ENCODE data around the gene ABLIM3.

ABLIM3 gene

DNA sequence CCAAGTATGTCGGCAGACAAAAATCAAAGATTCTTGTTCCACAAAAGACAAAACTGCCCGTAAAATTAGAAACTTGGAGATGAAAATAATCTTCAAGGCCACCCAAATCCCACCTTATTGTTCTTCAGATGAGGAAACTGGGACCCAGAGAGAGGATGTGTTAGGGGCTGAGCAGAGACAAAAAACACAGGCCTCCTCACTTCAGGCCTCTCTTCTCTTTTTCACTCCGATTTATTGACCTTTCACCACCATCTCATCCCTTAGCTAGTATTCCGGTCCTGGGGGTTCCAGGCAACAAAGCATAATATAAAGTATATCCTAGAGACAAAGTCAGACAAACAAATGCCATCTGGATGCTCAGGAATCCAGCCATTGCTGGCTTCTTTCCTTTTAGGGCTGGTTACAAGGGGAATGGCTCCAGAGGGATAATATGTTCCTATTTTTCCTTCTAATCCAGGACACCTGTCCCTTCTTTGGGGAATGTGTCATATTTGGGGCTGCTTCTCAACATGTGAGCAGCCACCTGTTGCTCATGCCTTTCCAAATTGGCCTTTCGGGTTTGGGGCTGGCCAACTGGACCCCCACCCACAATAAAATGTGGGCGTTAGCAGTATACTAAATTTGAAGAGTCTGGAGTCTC is 88.1 kb downstream of the ABLIM3 start:
- Histone ChIP-seq H3K27me3 (ENCODE audit: low read depth) (peaks cover 15% of the 10 kb centered on the region), H3K4me1 (no peaks in the 10 kb centered on the region), H3K4me3 (no peak overlapping the region), H3K9me3 (no peaks in the 10 kb centered on the region), H3K36me3 (replicated peaks) (no peaks in the 10 kb centered on the region)
- DNase-seq (ENCODE audit: low spot score in 2 of 2), result no peak
- in situ Hi-C loops (cut with MboI; ENCODE audit: low sequenced_read_pairs), result no loop called here

DNA sequence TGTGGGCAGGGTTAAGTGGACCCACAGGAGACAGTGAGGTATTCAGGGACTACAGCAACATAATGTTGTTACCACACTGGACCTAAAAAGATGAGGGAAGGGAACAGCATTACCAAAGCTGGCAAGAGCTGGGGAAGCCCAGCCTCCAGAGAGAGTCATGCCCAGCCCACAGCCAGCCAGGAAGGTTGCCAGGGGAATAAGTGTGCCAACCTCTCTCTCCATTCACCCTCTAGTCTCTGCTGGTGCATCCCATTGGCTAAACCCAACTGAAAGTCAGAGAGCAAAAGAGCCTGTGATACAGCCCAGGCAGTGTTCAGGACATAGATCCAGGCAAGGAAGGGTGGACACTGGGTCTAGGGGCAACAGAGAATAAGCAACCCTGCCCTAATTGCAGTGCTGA is 94.5 kb downstream of the ABLIM3 start:
- in situ Hi-C loops (cut with MboI; ENCODE audit: low sequenced_read_pairs), result no loop called here
- no peak for DNase-seq (ENCODE audit: low spot score in 2 of 2)
- Histone ChIP-seq H3K4me3 (no peak overlapping the region), H3K9me3 (no peaks in the 10 kb centered on the region), H3K27me3 (ENCODE audit: low read depth) (peaks cover 27% of the 10 kb centered on the region), H3K4me1 (no peaks in the 10 kb centered on the region), H3K36me3 (replicated peaks) (no peaks in the 10 kb centered on the region)

DNA sequence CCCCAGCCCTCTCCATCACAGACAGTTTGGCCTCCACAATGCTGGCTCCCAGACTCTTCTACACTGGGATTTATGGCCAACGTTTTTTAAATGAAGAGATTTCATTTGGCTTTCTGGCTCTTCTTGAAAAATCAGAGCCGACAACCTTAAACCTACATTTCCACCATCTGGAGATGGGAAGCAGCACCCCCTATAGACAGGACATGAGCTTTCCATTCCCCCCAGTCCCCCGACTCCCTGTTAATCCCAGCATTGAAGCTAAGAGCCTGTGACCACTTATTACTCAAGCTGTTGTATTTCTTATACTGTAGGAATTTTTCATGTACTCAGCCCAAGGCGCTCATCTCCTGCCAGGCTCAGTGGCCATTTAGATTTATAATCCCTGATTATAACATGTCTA is 96.4 kb downstream of the ABLIM3 start:
- no peaks in the 10 kb centered on the region for H3K4me1 ChIP-seq
- in situ Hi-C loops (cut with MboI; ENCODE audit: low sequenced_read_pairs), result no loop called here
- no peaks in the 10 kb centered on the region for H3K9me3 ChIP-seq
- peaks cover 27% of the 10 kb centered on the region for H3K27me3 ChIP-seq (ENCODE audit: low read depth)
- no peak for DNase-seq (ENCODE audit: low spot score in 2 of 2)
- H3K36me3 ChIP-seq (replicated peaks), result no peaks in the 10 kb centered on the region
- H3K4me3 ChIP-seq, result no peak overlapping the region

DNA sequence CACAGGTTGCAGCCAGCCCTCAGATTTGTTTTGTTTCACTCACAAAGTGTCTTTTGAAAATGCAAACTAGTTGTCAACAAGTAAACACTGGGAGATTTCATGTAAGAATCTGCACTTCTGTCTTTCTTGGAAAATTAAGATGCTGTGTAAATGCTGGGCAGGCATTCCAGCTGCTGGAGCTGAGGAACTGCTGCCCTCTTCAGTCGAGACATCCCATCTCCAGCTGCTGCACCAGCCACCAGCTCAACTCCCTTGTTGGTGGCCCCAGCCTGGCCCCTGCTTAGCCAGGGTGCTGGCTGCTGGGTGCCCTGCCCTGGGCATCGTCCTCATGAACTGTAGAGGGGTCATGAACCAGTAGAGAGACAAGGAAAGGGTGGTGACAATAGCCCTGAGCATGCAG is 97.2 kb downstream of the ABLIM3 start:
- Histone ChIP-seq H3K27me3 (ENCODE audit: low read depth) (peaks cover 23% of the 10 kb centered on the region), H3K4me1 (no peaks in the 10 kb centered on the region), H3K4me3 (no peak overlapping the region), H3K9me3 (no peaks in the 10 kb centered on the region), H3K36me3 (replicated peaks) (no peaks in the 10 kb centered on the region)
- DNase-seq (ENCODE audit: low spot score in 2 of 2), result no peak
- in situ Hi-C loops (cut with MboI; ENCODE audit: low sequenced_read_pairs), result no loop called here

DNA sequence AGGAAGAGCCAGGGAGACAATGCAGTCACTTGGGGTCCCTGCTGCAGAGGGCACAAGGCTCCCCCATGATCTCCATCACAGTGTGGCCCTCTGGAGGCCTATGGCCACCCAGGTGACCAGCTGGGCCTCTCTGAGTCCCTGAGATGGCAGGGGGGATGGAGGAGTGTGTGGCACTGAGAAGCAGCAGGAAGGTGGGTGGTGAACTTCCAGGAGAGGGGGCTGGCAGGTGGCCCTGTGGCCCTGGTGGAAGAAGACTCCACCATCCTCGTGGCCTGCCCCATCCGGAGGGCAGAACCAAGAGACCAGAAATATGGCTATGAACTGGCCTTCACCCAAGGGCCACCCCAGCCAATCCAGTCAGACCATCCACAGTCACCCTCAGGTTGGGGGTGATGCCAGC is 98.6 kb downstream of the ABLIM3 start:
- in situ Hi-C loops (cut with MboI; ENCODE audit: low sequenced_read_pairs), result no loop called here
- DNase-seq (ENCODE audit: low spot score in 2 of 2), result no peak
- peaks cover 21% of the 10 kb centered on the region for H3K27me3 ChIP-seq (ENCODE audit: low read depth)

DNA sequence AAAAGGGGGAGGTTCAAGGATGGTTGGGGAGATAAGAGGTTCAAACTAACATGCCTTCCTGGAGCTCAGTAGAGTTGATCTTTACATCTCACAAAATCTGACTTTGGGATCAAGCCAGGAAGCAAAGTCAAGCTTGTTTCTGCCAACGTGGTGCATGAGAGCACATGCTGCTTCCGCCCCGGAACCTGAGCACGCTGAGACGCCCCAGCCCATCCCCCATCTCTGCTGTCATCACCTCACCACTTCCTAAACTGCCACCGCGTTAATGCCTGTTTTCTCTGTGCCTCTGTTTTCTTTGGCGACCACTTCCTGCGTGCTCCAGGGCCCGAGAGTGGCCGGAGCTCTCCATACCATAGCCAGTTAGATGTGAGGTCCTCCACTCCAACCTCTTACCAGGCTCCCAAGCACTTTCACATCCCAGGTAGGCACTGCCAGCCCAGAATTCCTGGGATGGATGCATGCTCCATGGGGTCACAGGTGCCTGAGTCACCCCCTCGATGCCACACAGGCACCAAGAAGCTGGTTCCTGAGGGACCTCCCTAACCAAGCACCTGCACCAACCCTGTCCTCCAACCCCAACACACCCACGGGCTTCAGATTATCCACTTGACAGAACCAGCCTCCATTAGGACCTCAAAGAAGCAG is 99.2 kb downstream of the ABLIM3 start:
- no peaks in the 10 kb centered on the region for H3K4me1 ChIP-seq
- no peaks in the 10 kb centered on the region for H3K36me3 ChIP-seq (replicated peaks)
- no peak for DNase-seq (ENCODE audit: low spot score in 2 of 2)
- H3K4me3 ChIP-seq, result no peak overlapping the region
- in situ Hi-C loops (cut with MboI; ENCODE audit: low sequenced_read_pairs), result no loop called here
- no peaks in the 10 kb centered on the region for H3K9me3 ChIP-seq
- H3K27me3 ChIP-seq (ENCODE audit: low read depth), result peaks cover 21% of the 10 kb centered on the region

More for the DNA sequence above, 98.6 kb downstream of the ABLIM3 start:
- Histone ChIP-seq H3K4me1 (no peaks in the 10 kb centered on the region), H3K36me3 (replicated peaks) (no peaks in the 10 kb centered on the region), H3K4me3 (no peak overlapping the region), H3K9me3 (no peaks in the 10 kb centered on the region)

DNA sequence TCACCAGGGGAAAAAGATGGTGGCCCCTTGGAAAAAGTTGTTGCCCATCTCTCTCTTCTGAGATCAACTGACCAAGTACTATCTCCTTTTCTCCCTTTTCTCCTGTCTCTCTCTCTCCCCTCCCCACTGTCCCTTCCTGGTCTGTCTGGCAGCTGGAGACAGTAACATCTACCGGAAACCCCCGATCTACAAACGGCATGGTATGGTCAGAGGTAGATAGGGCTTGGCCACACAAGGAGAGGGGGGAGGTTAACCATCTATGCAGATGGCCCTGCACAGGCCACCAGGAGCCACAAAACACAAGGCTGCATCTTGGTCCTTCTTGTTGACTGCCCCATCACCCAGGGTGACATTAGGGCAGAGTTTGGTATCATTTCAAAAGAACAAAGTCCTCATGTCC is 101.0 kb downstream of the ABLIM3 start:
- Histone ChIP-seq H3K9me3 (no peaks in the 10 kb centered on the region), H3K27me3 (ENCODE audit: low read depth) (peaks cover 16% of the 10 kb centered on the region), H3K4me3 (no peak overlapping the region), H3K36me3 (replicated peaks) (no peaks in the 10 kb centered on the region), H3K4me1 (no peaks in the 10 kb centered on the region)
- no peak for DNase-seq (ENCODE audit: low spot score in 2 of 2)
- in situ Hi-C loops (cut with MboI; ENCODE audit: low sequenced_read_pairs), result no loop called here

DNA sequence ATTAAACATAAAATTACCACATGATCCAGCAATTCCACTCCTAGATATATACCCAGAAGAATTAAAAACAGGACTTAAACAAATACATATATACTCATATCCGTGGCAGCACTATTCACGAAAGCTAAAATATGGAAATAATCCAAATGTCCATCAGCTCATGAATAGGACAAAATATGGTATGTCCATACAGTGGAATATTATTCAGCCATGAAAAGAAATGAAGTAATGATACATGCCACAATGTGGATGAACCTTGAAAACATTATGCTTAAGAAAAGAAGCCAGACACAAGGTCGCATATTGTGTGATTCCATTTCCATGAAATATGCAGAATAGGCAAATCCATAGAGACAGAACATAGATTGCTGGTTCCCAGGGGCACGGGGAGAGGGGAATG is 105.6 kb downstream of the ABLIM3 start:
- no peak for DNase-seq (ENCODE audit: low spot score in 2 of 2)
- no peak overlapping the region for H3K4me3 ChIP-seq
- no peaks in the 10 kb centered on the region for H3K9me3 ChIP-seq
- H3K36me3 ChIP-seq (replicated peaks), result no peaks in the 10 kb centered on the region
- no peaks in the 10 kb centered on the region for H3K4me1 ChIP-seq
- H3K27me3 ChIP-seq (ENCODE audit: low read depth), result 0 out of 2 replicates have a peak, but pooled peaks cover 2% of the 10 kb centered on the region
- in situ Hi-C loops (cut with MboI; ENCODE audit: low sequenced_read_pairs), result no loop called here

DNA sequence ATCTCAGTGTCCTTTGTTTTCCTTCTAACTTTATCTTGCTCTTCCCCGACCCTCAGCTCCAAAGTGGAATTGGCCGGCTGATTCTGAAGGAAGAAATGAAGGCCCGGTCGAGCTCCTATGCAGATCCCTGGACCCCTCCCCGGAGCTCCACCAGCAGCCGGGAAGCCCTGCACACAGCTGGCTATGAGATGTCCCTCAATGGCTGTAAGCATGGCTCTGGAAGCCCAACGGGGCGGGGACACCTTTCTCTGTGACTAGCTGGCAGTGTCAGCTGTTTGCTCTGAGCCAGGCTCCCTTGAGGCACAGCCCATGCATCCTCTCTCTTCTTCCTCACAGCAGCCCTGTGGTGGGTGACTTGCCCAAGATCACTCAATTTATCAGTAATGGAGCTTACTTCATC is 106.4 kb downstream of the ABLIM3 start:
- Histone ChIP-seq H3K4me1 (no peaks in the 10 kb centered on the region), H3K4me3 (no peak overlapping the region), H3K27me3 (ENCODE audit: low read depth) (0 out of 2 replicates have a peak, but pooled peaks cover 2% of the 10 kb centered on the region), H3K36me3 (replicated peaks) (no peaks in the 10 kb centered on the region), H3K9me3 (no peaks in the 10 kb centered on the region)
- no peak for DNase-seq (ENCODE audit: low spot score in 2 of 2)
- in situ Hi-C loops (cut with MboI; ENCODE audit: low sequenced_read_pairs), result no loop called here

DNA sequence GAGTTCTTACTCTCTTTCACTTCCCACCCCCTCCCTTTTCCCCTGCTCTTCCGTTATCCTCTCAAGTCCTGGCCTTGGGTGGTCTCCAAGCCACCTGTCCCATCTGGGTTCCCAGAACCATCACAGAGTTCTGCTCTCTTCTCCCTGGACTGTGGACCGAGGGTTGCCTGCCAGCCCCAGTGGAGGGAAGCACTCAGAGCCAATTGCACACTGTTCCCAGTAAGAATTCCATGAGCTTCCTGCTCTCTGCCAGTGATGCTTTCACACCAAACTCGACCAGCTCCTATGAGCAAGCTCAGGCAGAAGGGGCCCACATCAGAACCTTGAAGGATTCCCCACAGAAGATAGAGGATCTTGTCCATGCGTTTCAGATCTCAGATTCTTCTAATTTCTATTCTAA is 110.3 kb downstream of the ABLIM3 start:
- Histone ChIP-seq H3K27me3 (ENCODE audit: low read depth) (peaks cover 4% of the 10 kb centered on the region; the same call in 1 of the 2 replicates), H3K36me3 (replicated peaks) (no peaks in the 10 kb centered on the region), H3K9me3 (no peaks in the 10 kb centered on the region), H3K4me1 (no peaks in the 10 kb centered on the region), H3K4me3 (no peak overlapping the region)
- no peak for DNase-seq (ENCODE audit: low spot score in 2 of 2)
- in situ Hi-C loops (cut with MboI; ENCODE audit: low sequenced_read_pairs), result no loop called here

DNA sequence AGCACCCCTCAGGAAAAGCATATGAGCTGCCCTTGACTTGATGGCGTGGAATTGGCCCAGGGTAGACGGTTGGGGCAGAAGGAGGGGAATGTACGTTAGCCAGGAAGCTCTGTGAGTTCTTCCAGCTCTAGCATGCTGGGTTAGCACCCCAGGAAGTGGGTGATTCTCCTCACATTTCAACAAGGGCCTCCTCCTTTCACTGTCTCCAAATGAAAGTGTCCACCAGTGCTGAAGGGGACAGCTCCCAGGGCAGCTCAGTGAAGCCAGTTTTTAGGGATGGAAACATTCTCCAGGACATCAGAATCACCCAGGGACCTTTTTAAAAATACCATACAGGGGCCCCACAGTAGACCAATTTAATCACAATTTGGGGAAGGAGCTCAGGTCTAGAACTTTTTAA is 113.2 kb downstream of the ABLIM3 start:
- peaks cover 3% of the 10 kb centered on the region; the same call in 1 of the 2 replicates for H3K27me3 ChIP-seq (ENCODE audit: low read depth)
- no peaks in the 10 kb centered on the region for H3K36me3 ChIP-seq (replicated peaks)
- no peaks in the 10 kb centered on the region for H3K4me1 ChIP-seq
- DNase-seq (ENCODE audit: low spot score in 2 of 2), result no peak
- in situ Hi-C loops (cut with MboI; ENCODE audit: low sequenced_read_pairs), result no loop called here
- no peaks in the 10 kb centered on the region for H3K9me3 ChIP-seq
- H3K4me3 ChIP-seq, result no peak overlapping the region

DNA sequence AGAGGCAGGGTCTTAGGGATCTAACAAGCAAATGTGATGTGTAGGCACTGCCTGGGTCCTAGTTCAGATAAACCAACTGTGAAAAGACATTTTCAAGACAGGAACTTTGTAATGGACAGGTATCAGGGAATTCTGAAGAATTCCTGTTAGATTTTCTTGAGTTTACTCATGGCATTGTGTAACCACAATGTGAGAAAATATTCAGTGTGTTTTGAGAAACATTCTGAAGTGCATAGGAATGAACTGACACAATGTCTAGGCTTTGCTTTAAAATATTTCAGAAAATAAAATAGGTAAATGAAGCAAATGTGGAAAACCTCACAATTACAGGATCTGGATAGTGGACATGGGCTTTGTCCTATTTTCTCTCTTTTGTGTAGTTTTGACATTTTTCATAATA is 115.2 kb downstream of the ABLIM3 start:
- in situ Hi-C loops (cut with MboI; ENCODE audit: low sequenced_read_pairs), result no loop called here

DNA sequence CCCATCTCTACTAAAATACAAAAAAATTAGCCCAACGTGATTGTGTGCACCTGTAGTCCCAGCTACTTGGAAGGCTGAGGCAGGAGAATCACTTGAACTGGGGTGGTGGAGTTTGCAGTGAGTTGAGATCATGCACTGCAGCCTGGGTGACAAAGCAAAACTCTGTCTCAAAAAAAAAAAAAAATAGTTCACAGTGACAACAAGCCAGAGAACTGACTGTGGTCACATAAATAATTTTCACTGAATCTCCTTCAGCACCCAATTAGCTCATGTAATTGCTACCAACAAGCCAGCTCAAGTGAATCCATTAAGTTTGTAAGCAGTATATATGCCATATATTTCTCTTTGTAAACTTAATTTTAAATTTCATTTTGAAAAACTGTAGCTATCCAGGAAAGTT is 115.8 kb downstream of the ABLIM3 start:
- no peaks in the 10 kb centered on the region for H3K9me3 ChIP-seq
- in situ Hi-C loops (cut with MboI; ENCODE audit: low sequenced_read_pairs), result no loop called here
- no peaks in the 10 kb centered on the region for H3K4me1 ChIP-seq
- no peaks in the 10 kb centered on the region for H3K36me3 ChIP-seq (replicated peaks)
- H3K27me3 ChIP-seq (ENCODE audit: low read depth), result peaks cover 9% of the 10 kb centered on the region; the same call in 1 of the 2 replicates
- no peak for DNase-seq (ENCODE audit: low spot score in 2 of 2)
- no peak overlapping the region for H3K4me3 ChIP-seq

More for the DNA sequence above, 115.2 kb downstream of the ABLIM3 start:
- Histone ChIP-seq H3K4me1 (no peaks in the 10 kb centered on the region), H3K27me3 (ENCODE audit: low read depth) (peaks cover 9% of the 10 kb centered on the region; the same call in 1 of the 2 replicates), H3K9me3 (no peaks in the 10 kb centered on the region), H3K4me3 (no peak overlapping the region), H3K36me3 (replicated peaks) (no peaks in the 10 kb centered on the region)
- no peak for DNase-seq (ENCODE audit: low spot score in 2 of 2)

DNA sequence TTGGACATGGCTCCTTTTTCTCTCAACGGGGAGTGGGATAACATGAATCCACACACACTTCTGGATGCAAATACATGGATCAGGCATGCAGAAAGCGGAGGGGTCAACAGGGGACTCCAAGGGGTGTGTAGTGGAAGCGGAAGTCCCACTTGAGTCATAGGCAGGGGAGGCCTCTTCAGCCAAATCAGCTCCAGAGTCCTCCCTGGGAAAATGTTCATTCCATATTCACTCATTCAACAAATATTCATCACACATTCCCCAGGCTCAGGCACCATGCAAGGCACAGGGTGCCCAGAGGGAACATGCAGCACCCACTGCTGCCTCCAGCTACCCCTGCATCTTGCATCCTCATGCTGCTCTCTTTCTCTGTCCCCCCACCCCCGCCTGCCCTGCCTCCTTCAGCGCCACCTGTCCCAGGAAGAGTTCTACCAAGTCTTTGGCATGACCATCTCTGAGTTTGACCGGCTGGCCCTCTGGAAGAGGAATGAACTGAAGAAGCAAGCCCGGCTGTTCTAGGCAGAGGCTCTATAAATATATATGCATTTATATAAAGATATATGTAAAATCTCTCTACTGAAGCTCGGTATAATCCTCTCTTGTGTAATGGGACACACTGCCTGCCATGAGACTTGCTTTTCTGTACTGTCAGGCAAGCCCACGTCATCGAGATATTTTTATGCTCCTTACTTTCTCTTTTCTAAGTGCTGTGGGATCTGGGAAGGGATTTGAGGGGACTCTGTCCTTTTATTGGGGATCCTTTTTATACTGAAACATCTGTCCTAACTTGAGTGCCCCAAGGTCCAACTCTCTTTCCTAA is 116.8 kb downstream of the ABLIM3 start:
- no peak for DNase-seq (ENCODE audit: low spot score in 2 of 2)
- in situ Hi-C loops (cut with MboI; ENCODE audit: low sequenced_read_pairs), result no loop called here

More for the DNA sequence above, 116.8 kb downstream of the ABLIM3 start:
- H3K4me1 ChIP-seq, result no peaks in the 10 kb centered on the region
- H3K9me3 ChIP-seq, result no peaks in the 10 kb centered on the region
- H3K27me3 ChIP-seq (ENCODE audit: low read depth), result peaks cover 9% of the 10 kb centered on the region; the same call in 1 of the 2 replicates
- H3K36me3 ChIP-seq (replicated peaks), result no peaks in the 10 kb centered on the region
- H3K4me3 ChIP-seq, result no peak overlapping the region

Data from HAP-1 (cell line).